Bronchial epithelial cell (primary cell): ENCODE data around the gene LIPH. TPM values are rescaled to one million over a fixed set of nuclear protein-coding genes. Genes with fewer than 3 reads are reported as not detected.
A peak's percentile ranks its signal among the peaks of the same experiment; 100 is the strongest.
"Not testable (repeated sequence)": the region's sequence is repeated elsewhere in the genome, so short reads cannot be mapped to it uniquely, and the experiment has no call there.

Experiments
- DNase-seq: peaks from one replicate; pipeline ENCODE4 v3.0.0-alpha.2; 2010; ENCODE audit warnings: low read depth
- FAIRE-seq: peaks from 2 replicates; lab custom pipeline; 2011; peaks lifted over from hg19 to GRCh38; lab: Jason Lieb, UNC
- H3K27me3 ChIP-seq: 2 replicates; pipeline ENCODE4 v1.5.1; 2011; ENCODE audit warnings: low read length; ENCODE audit not compliant: control insufficient read depth, insufficient read depth
- H3K36me3 ChIP-seq: 2 replicates; pipeline ENCODE4 v1.5.1; 2011; ENCODE audit warnings: low read length; ENCODE audit not compliant: control insufficient read depth, insufficient read depth
- H3K4me3 ChIP-seq: 2 replicates; pipeline ENCODE4 v1.5.1; 2011; ENCODE audit warnings: mild to moderate bottlenecking, low read depth, low read length, control low read depth
- CTCF ChIP-seq: IDR thresholded peaks from 2 replicates; pipeline ENCODE4 v1.5.1; 2011; ENCODE audit warnings: mild to moderate bottlenecking, moderate library complexity, low read length, control low read depth, inconsistent platforms; ENCODE audit not compliant: insufficient read depth, severe bottlenecking
- total RNA-seq: library from RNA; depleted of rRNA; stranded (reverse); fragments of >200 nt; gene quantifications from 2 replicates; pipeline ENCODE4 v1.2.1, GENCODE V29; 2014

Gene LIPH
- total RNA-seq, 1 donor from 2014 or later = 1.8 TPM

GRCh38 chr3:185484296-185484695, 68.1 kb downstream of the LIPH start:
- FAIRE-seq (no peak), DNase-seq (no peak)
- Histone ChIP-seq H3K27me3 (no peaks in the 10 kb centered on the region), H3K4me3 (no peak overlapping the region), H3K36me3 (no peaks in the 10 kb centered on the region)
- TF ChIP-seq CTCF = no peak

GRCh38 chr3:185479373-185479945, 72.9 kb downstream of the LIPH start:
- TF ChIP-seq CTCF = no peak
- FAIRE-seq = no peak
- no peak for DNase-seq
- peaks cover 2% of the 10 kb centered on the region for H3K36me3 ChIP-seq
- H3K4me3 ChIP-seq = no peak overlapping the region
- H3K27me3 ChIP-seq = no peaks in the 10 kb centered on the region

- no peak for TF ChIP-seq CTCF
- H3K4me3 ChIP-seq = no peak overlapping the region
- no peak for FAIRE-seq
- no peak for DNase-seq
- H3K27me3 ChIP-seq = no peaks in the 10 kb centered on the region
- peaks cover 5% of the 10 kb centered on the region for H3K36me3 ChIP-seq
These were observed 75.1 kb downstream of the LIPH start for GRCh38 chr3:185477316-185477715.

GRCh38 chr3:185474922-185475321, 77.5 kb downstream of the LIPH start:
- DNase-seq, H3K4me3 ChIP-seq, FAIRE-seq, H3K36me3 ChIP-seq, H3K27me3 ChIP-seq: not testable (repeated sequence)

GRCh38 chr3:185473290-185473815, 79.0 kb downstream of the LIPH start:
- FAIRE-seq (no peak), DNase-seq (no peak)
- TF ChIP-seq CTCF = no peak
- no peak overlapping the region for H3K4me3 ChIP-seq
- H3K36me3 ChIP-seq = peaks cover 4% of the 10 kb centered on the region
- H3K27me3 ChIP-seq = no peaks in the 10 kb centered on the region

- Histone ChIP-seq H3K36me3 (peaks cover 8% of the 10 kb centered on the region), H3K4me3 (no peak overlapping the region), H3K27me3 (no peaks in the 10 kb centered on the region)
- no peak for TF ChIP-seq CTCF
- FAIRE-seq (peak; percentile 28), DNase-seq (no peak)
These were observed 82.1 kb downstream of the LIPH start for GRCh38 chr3:185470323-185470722.
